GM18868 (cell line): ENCODE measurements around the gene FMNL2.
"Not testable (repeated sequence)": the region's sequence is repeated elsewhere in the genome, so short reads cannot be mapped to it uniquely, and the experiment has no call there.

Experiments
- ATAC-seq: cut with Tn5 transposase; IDR thresholded peaks from one replicate; pipeline ENCODE4 v1.9.1; 2021; ENCODE audit warnings: mild to moderate bottlenecking, moderate library complexity; ENCODE audit not compliant: unreplicated experiment

Gene FMNL2

GRCh38 chr2:152513681-152514080, 178.7 kb downstream of the FMNL2 start:
- no peak for ATAC-seq

- ATAC-seq: no peak
These were observed 183.1 kb downstream of the FMNL2 start for GRCh38 chr2:152518034-152518433.

GRCh38 chr2:152518641-152519580, 183.9 kb downstream of the FMNL2 start:
- ATAC-seq: no peak

- ATAC-seq: no peak
These were observed 184.6 kb downstream of the FMNL2 start for GRCh38 chr2:152519581-152519952.

- no peak for ATAC-seq
These were observed 185.8 kb downstream of the FMNL2 start for GRCh38 chr2:152520759-152521158.

- ATAC-seq: not testable (repeated sequence)
These were observed 187.5 kb downstream of the FMNL2 start for GRCh38 chr2:152522446-152522845.

GRCh38 chr2:152523091-152523490, 188.1 kb downstream of the FMNL2 start:
- ATAC-seq: no peak

GRCh38 chr2:152525277-152525838, 190.4 kb downstream of the FMNL2 start:
- ATAC-seq: no peak

GRCh38 chr2:152529420-152530115, 194.6 kb downstream of the FMNL2 start:
- ATAC-seq: no peak

- no peak for ATAC-seq
These were observed 197.3 kb downstream of the FMNL2 start for GRCh38 chr2:152532241-152532640.

- ATAC-seq: no peak
These were observed 199.6 kb downstream of the FMNL2 start for GRCh38 chr2:152534460-152535135.

GRCh38 chr2:152537081-152537651, 202.2 kb downstream of the FMNL2 start:
- no peak for ATAC-seq

GRCh38 chr2:152539424-152539823, 204.4 kb downstream of the FMNL2 start:
- no peak for ATAC-seq

- ATAC-seq: no peak
These were observed 206.7 kb downstream of the FMNL2 start for GRCh38 chr2:152541712-152542111.

- ATAC-seq: no peak
These were observed 207.5 kb downstream of the FMNL2 start for GRCh38 chr2:152542337-152542994.

GRCh38 chr2:152542995-152543481, 208.1 kb downstream of the FMNL2 start:
- no peak for ATAC-seq

GRCh38 chr2:152543717-152544116, 208.7 kb downstream of the FMNL2 start:
- ATAC-seq: no peak

- no peak for ATAC-seq
These were observed 209.7 kb downstream of the FMNL2 start for GRCh38 chr2:152544638-152545037.

GRCh38 chr2:152546230-152546837, 211.4 kb downstream of the FMNL2 start:
- no peak for ATAC-seq
